GM18520 (cell line): ENCODE data around the gene KIZ.

Experiments used
- ATAC-seq: cut with Tn5 transposase; IDR thresholded peaks from one replicate; pipeline ENCODE4 v1.9.1; 2021; ENCODE audit not compliant: unreplicated experiment

The KIZ gene

GRCh38 chr20:21174516-21175239 lies 48.8 kb downstream of the KIZ start:
- ATAC-seq = no peak

GRCh38 chr20:21175433-21175832 lies 49.6 kb downstream of the KIZ start:
- no peak for ATAC-seq

GRCh38 chr20:21177767-21178166 lies 51.9 kb downstream of the KIZ start:
- no peak for ATAC-seq

GRCh38 chr20:21179757-21180156 lies 53.9 kb downstream of the KIZ start:
- no peak for ATAC-seq

GRCh38 chr20:21180248-21180647 lies 54.4 kb downstream of the KIZ start:
- ATAC-seq = no peak

GRCh38 chr20:21181028-21181427 lies 55.1 kb downstream of the KIZ start:
- no peak for ATAC-seq

- no peak for ATAC-seq
These were observed 57.1 kb downstream of the KIZ start for GRCh38 chr20:21182832-21183563.

- no peak for ATAC-seq
These were observed 57.8 kb downstream of the KIZ start for GRCh38 chr20:21183722-21184121.

GRCh38 chr20:21184819-21185218 lies 58.9 kb downstream of the KIZ start:
- no peak for ATAC-seq

GRCh38 chr20:21185849-21186248 lies 60.0 kb downstream of the KIZ start:
- no peak for ATAC-seq

GRCh38 chr20:21189761-21190523 lies 64.1 kb downstream of the KIZ start:
- ATAC-seq = no peak

- no peak for ATAC-seq
These were observed 65.0 kb downstream of the KIZ start for GRCh38 chr20:21190869-21191268.

- no peak for ATAC-seq
These were observed 66.0 kb downstream of the KIZ start for GRCh38 chr20:21191839-21192238.

GRCh38 chr20:21202259-21202658 lies 76.4 kb downstream of the KIZ start:
- no peak for ATAC-seq

GRCh38 chr20:21203088-21203656 lies 77.3 kb downstream of the KIZ start:
- ATAC-seq = no peak

GRCh38 chr20:21206584-21206983 lies 80.7 kb downstream of the KIZ start:
- no peak for ATAC-seq

- no peak for ATAC-seq
These were observed 83.1 kb downstream of the KIZ start for GRCh38 chr20:21208999-21209398.

- ATAC-seq = no peak
These were observed 83.8 kb downstream of the KIZ start for GRCh38 chr20:21209668-21210067.

GRCh38 chr20:21213691-21214090 lies 87.8 kb downstream of the KIZ start:
- no peak for ATAC-seq

- no peak for ATAC-seq
These were observed 88.5 kb downstream of the KIZ start for GRCh38 chr20:21214431-21214830.

GRCh38 chr20:21219686-21220085 lies 93.8 kb downstream of the KIZ start:
- no peak for ATAC-seq

- ATAC-seq = no peak
These were observed 98.3 kb downstream of the KIZ start for GRCh38 chr20:21224217-21224616.
